ENCODE data around the gene MTCH1. TPM values are rescaled to one million over a fixed set of nuclear protein-coding genes. Genes with fewer than 3 reads are reported as not detected.

Gene MTCH1
- total RNA-seq, 1 experiment from 2014 or later = 161 TPM

GRCh38 chr6:37019065-37019450 lies 33.1 kb upstream of the MTCH1 start:
- Histone ChIP-seq H3K4me1 (ENCODE audit: control insufficient read depth in 1 of 2, insufficient read depth in 2 of 2, low read length in 2 of 2) (peaks cover 23 to 47% of the 10 kb centered on the region in 2 experiments), H3K27me3 (ENCODE audit: insufficient read depth, low read length) (no peaks in the 10 kb centered on the region), H3K9ac (ENCODE audit: low read length) (no peak overlapping the region), H2AFZ (ENCODE audit: low read depth, low read length, poor library complexity, severe bottlenecking) (peak overlapping the region; percentile 86), H3K27ac (ENCODE audit: low read depth, low read length) (peak overlapping the region; percentile 3; the same call in 1 of the 2 replicates), H3K4me2 (ENCODE audit: low read length) (peak overlapping the region; percentile 42; the same call in 1 of the 2 replicates), H3K9me3 (ENCODE audit: control insufficient read depth in 1 of 2, insufficient read depth in 1 of 2, low read depth in 1 of 2, low read length in 2 of 2) (no peaks in the 10 kb centered on the region), H3K36me3 (ENCODE audit: control insufficient read depth in 1 of 2, insufficient read depth in 2 of 2, low read length in 2 of 2) (no peaks in the 10 kb centered on the region), H4K20me1 (ENCODE audit: insufficient read depth) (no peaks in the 10 kb centered on the region), H3K9me2 (ENCODE audit: insufficient read depth) (no peaks in the 10 kb centered on the region), H3K4me3 (replicated peaks in 1 of 2; ENCODE audit: low read depth in 1 of 2, low read length in 2 of 2) (no peak overlapping the region), H3K79me2 (ENCODE audit: insufficient read depth, low read length) (no peaks in the 10 kb centered on the region)
- no peak for DNase-seq (ENCODE audit: low read depth, low spot score)
- POLR2A ChIA-PET = interaction anchor here (0.6 to 1.0 kb wide), 3 partner anchors 112 to 191 kb away, joined by 3 read pairs; no protein-coding TSS in a partner anchor
- no TSS peak for BruUV-seq (replicated peaks)
- RAD21 ChIA-PET (ENCODE audit: low non-redundant PET in 1 of 2, low total read pairs in 2 of 2, uncharacterized antibody in 2 of 2, unreplicated experiment in 2 of 2) = interaction anchor here (1.8 to 2.2 kb wide), 2 partner anchors 33 to 192 kb away, joined by 4 to 11 read pairs; partner anchors contain the start of gene MTCH1 (in 1 of the 2)
- intact Hi-C loops (cut with micrococcal nuclease) = loop anchor here (5.0 kb wide), 1 partner anchor 288 kb away; no protein-coding TSS in a partner anchor
- no peak for ATAC-seq
- CTCF ChIA-PET = interaction anchor here (1.4 to 13.9 kb wide), 11 partner anchors 9 to 297 kb away, joined by 3 to 331 read pairs (median 9); partner anchors contain the start of genes C6orf89 and PIM1
- no peak for TF ChIP-seq SIN3A (IDR thresholded peaks at IDR 0.05; ENCODE audit: low read depth)
- TF ChIP-seq, protein P1, sequence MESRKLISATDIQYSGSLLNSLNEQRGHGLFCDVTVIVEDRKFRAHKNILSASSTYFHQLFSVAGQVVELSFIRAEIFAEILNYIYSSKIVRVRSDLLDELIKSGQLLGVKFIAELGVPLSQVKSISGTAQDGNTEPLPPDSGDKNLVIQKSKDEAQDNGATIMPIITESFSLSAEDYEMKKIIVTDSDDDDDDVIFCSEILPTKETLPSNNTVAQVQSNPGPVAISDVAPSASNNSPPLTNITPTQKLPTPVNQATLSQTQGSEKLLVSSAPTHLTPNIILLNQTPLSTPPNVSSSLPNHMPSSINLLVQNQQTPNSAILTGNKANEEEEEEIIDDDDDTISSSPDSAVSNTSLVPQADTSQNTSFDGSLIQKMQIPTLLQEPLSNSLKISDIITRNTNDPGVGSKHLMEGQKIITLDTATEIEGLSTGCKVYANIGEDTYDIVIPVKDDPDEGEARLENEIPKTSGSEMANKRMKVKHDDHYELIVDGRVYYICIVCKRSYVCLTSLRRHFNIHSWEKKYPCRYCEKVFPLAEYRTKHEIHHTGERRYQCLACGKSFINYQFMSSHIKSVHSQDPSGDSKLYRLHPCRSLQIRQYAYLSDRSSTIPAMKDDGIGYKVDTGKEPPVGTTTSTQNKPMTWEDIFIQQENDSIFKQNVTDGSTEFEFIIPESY (IDR thresholded peaks at IDR 0.05; ENCODE audit: extremely low read depth, insufficient replicate concordance, low read length) = no peak
- TF ChIP-seq CEBPB (IDR thresholded peaks at IDR 0.05; ENCODE audit: low read depth) = no peak
- TF ChIP-seq POLR2A (IDR thresholded peaks at IDR 0.05; ENCODE audit: borderline replicate concordance, extremely low read depth, insufficient read depth, insufficient read length) = no peak
- TF ChIP-seq, protein P2, sequence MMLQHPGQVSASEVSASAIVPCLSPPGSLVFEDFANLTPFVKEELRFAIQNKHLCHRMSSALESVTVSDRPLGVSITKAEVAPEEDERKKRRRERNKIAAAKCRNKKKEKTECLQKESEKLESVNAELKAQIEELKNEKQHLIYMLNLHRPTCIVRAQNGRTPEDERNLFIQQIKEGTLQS (IDR thresholded peaks at IDR 0.05) = no peak

All from HCT116 (cell line).